GM12875 (cell line): ENCODE data around the gene KIF1B.
"Not testable (repeated sequence)": the region's sequence is repeated elsewhere in the genome, so short reads cannot be mapped to it uniquely, and the experiment has no call there.

Experiments used
- H3K4me3 ChIP-seq: one replicate; pipeline ENCODE4 v1.5.1; 2011; ENCODE audit warnings: low read depth, low read length, control low read depth
- CTCF ChIP-seq: IDR thresholded peaks from 2 replicates; pipeline ENCODE4 v1.5.1; 2011; ENCODE audit warnings: low read depth, mild to moderate bottlenecking, control low read depth, inconsistent platforms, low read length, moderate library complexity, borderline replicate concordance; ENCODE audit not compliant: insufficient read depth

KIF1B gene

GRCh38 chr1:10353693-10354092 lies 143.3 kb downstream of the KIF1B start:
- TF ChIP-seq CTCF, result no peak
- H3K4me3 ChIP-seq, result no peak overlapping the region

GRCh38 chr1:10360045-10360444 lies 149.7 kb downstream of the KIF1B start:
- TF ChIP-seq CTCF, result no peak

GRCh38 chr1:10361515-10361914 lies 151.1 kb downstream of the KIF1B start:
- H3K4me3 ChIP-seq, result no peak overlapping the region
- TF ChIP-seq CTCF, result no peak

More at GRCh38 chr1:10360045-10360444, 149.7 kb downstream of the KIF1B start:
- no peak overlapping the region for H3K4me3 ChIP-seq

GRCh38 chr1:10368194-10368593 lies 157.8 kb downstream of the KIF1B start:
- no peak for TF ChIP-seq CTCF
- no peak overlapping the region for H3K4me3 ChIP-seq

- no peak for TF ChIP-seq CTCF
- no peak overlapping the region for H3K4me3 ChIP-seq
These were observed 164.1 kb downstream of the KIF1B start for GRCh38 chr1:10374442-10374860.

GRCh38 chr1:10377365-10378029 lies 167.1 kb downstream of the KIF1B start:
- peak; percentile 62 for TF ChIP-seq CTCF

GRCh38 chr1:10378081-10378841 lies 167.9 kb downstream of the KIF1B start:
- no peak overlapping the region for H3K4me3 ChIP-seq
- TF ChIP-seq CTCF, result no peak

More at GRCh38 chr1:10377365-10378029, 167.1 kb downstream of the KIF1B start:
- H3K4me3 ChIP-seq, result not testable (repeated sequence)
